Neuron (in vitro differentiated cells): ENCODE results near the gene HS1BP3.

Source experiments
- H2AFZ ChIP-seq: one replicate; pipeline ENCODE4 v1.6.1; 2013; ENCODE audit warnings: low read depth, mild to moderate bottlenecking, inconsistent platforms, low read length, moderate library complexity
- H3K27me3 ChIP-seq: one replicate; pipeline ENCODE4 v1.6.1; 2013; ENCODE audit warnings: low read length; ENCODE audit not compliant: insufficient read depth
- H3K36me3 ChIP-seq: one replicate; pipeline ENCODE4 v1.6.1; 2013; ENCODE audit warnings: low read length; ENCODE audit not compliant: insufficient read depth
- H3K4me1 ChIP-seq: one replicate; pipeline ENCODE4 v1.6.1; 2013; ENCODE audit warnings: low read length; ENCODE audit not compliant: insufficient read depth
- H3K4me3 ChIP-seq: 2 replicates; pipeline ENCODE4 v1.5.1; 2013; ENCODE audit warnings: mild to moderate bottlenecking, low read length, moderate library complexity
- H3K9me3 ChIP-seq: one replicate; pipeline ENCODE4 v1.6.1; 2013; ENCODE audit warnings: low read length

HS1BP3 gene

GRCh38 chr2:20617892-20618467 lies 32.9 kb downstream of the HS1BP3 start:
- H3K4me3 ChIP-seq, result no peak overlapping the region
- H3K27me3 ChIP-seq, result no peaks in the 10 kb centered on the region
- H3K9me3 ChIP-seq, result no peaks in the 10 kb centered on the region
- H3K36me3 ChIP-seq, result peaks cover 3% of the 10 kb centered on the region
- H2AFZ ChIP-seq, result no peak overlapping the region
- peaks cover 4% of the 10 kb centered on the region for H3K4me1 ChIP-seq

- Histone ChIP-seq H3K27me3 (no peaks in the 10 kb centered on the region), H2AFZ (no peak overlapping the region), H3K4me3 (no peak overlapping the region), H3K4me1 (peaks cover 4% of the 10 kb centered on the region), H3K9me3 (no peaks in the 10 kb centered on the region), H3K36me3 (peaks cover 3% of the 10 kb centered on the region)
These were observed 33.8 kb downstream of the HS1BP3 start for GRCh38 chr2:20617081-20617575.

- H3K4me3 ChIP-seq, result no peak overlapping the region
- no peak overlapping the region for H2AFZ ChIP-seq
- H3K36me3 ChIP-seq, result peaks cover 3% of the 10 kb centered on the region
- H3K27me3 ChIP-seq, result no peaks in the 10 kb centered on the region
- H3K9me3 ChIP-seq, result no peaks in the 10 kb centered on the region
- peaks cover 4% of the 10 kb centered on the region for H3K4me1 ChIP-seq
These were observed 34.5 kb downstream of the HS1BP3 start for GRCh38 chr2:20616341-20616871.

- H3K4me1 ChIP-seq, result peaks cover 4% of the 10 kb centered on the region
These were observed 35.2 kb downstream of the HS1BP3 start for GRCh38 chr2:20615466-20616241.

DNA sequence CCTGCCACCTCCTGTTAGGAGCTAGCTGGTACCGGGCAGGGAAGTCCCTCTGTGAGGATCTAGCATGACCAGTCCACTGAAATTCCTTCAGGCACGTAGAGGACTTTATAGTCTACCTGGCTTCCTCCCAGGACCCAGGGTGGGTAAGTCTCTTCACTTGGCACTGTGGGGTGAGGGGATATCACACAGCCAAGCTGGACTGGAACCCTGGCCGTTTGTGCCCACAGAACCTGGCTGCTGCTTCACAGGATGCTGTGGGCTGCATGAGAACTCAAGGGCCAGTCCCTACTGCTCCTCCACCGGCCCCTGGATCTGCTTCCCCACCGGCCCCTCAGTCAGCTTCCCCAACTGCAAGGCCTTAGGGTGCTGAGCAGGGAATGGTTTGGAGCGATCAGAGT lies 35.8 kb downstream of the HS1BP3 start:
- Histone ChIP-seq H3K27me3 (no peaks in the 10 kb centered on the region), H3K9me3 (no peaks in the 10 kb centered on the region), H2AFZ (no peak overlapping the region), H3K4me1 (peaks cover 4% of the 10 kb centered on the region), H3K4me3 (no peak overlapping the region), H3K36me3 (peaks cover under 1% of the 10 kb centered on the region)

More at GRCh38 chr2:20615466-20616241, 35.2 kb downstream of the HS1BP3 start:
- H3K9me3 ChIP-seq, result no peaks in the 10 kb centered on the region
- no peaks in the 10 kb centered on the region for H3K27me3 ChIP-seq
- peaks cover 3% of the 10 kb centered on the region for H3K36me3 ChIP-seq
- H3K4me3 ChIP-seq, result no peak overlapping the region
- no peak overlapping the region for H2AFZ ChIP-seq

GRCh38 chr2:20614201-20615067 lies 36.5 kb downstream of the HS1BP3 start:
- Histone ChIP-seq H3K4me1 (peaks cover 4% of the 10 kb centered on the region), H3K9me3 (no peaks in the 10 kb centered on the region), H3K4me3 (no peak overlapping the region), H3K27me3 (no peaks in the 10 kb centered on the region), H3K36me3 (no peaks in the 10 kb centered on the region), H2AFZ (no peak overlapping the region)

GRCh38 chr2:20612925-20613916 lies 37.7 kb downstream of the HS1BP3 start:
- Histone ChIP-seq H3K4me1 (peaks cover 4% of the 10 kb centered on the region), H3K27me3 (no peaks in the 10 kb centered on the region), H3K9me3 (peaks cover 1% of the 10 kb centered on the region), H2AFZ (no peak overlapping the region), H3K36me3 (no peaks in the 10 kb centered on the region), H3K4me3 (no peak overlapping the region)

DNA sequence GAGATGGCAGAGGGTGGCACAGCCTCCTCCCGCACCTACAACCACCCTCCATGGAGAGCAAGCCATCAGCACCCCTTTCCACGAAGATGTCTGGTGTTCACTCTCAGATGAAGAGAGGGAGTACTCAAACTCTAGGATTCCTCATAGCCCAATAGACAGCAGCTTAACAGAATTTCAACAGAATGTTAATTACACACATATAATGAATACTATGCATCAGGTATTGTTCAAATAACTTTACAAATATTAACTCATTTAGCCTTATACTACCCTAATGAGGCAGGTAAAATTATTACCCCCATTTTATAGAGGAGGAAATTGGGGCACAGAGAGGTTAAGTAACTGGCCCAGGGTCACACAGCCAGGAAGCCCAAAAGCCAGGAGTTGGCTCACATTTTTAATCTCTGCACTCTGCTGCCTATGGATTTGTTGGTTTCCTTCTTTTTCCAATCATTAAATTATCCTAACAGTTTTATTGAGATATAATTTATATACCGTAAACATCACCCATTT lies 39.0 kb downstream of the HS1BP3 start:
- H3K9me3 ChIP-seq, result peaks cover 5% of the 10 kb centered on the region
- H3K4me3 ChIP-seq, result no peak overlapping the region
- peaks cover 4% of the 10 kb centered on the region for H3K4me1 ChIP-seq
- no peaks in the 10 kb centered on the region for H3K36me3 ChIP-seq
- no peaks in the 10 kb centered on the region for H3K27me3 ChIP-seq
- no peak overlapping the region for H2AFZ ChIP-seq

DNA sequence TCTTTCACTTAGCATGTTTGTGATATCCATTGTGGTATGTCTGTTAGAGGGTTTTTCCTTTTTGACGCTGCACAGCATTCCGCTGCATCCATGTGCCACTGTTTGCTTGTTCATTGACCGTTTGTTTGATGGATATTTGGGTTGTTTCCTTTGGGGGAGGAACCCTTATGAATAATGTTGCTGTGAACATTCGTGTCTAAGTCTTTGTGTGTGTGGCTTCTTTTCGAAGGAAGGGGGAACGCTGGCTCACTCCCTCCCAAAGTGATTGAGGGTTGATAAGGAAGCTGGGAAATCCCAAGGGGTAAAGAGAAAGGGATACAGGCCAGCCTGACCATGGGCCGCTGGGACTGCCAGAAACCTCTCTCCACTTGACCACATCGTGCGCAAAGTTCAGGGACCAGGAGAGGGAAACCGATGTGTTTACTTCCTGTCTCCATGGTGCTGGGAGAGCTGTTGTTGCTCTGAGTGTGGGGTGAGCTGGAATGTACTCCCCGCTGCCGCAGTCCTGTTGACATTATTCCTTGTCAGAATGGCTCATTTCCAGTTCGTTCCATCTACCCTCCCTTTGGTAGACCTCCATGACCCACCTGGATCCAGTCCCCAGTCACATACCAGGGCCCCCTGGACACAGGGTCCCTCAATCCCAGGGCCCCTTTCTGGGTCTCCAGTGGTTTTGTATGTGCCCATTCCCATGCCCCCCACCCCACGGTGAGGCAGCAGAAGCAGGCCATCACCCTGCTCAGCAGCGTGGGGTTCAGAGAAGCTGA lies 39.6 kb downstream of the HS1BP3 start:
- Histone ChIP-seq H3K9me3 (peaks cover 5% of the 10 kb centered on the region), H3K4me1 (peaks cover 4% of the 10 kb centered on the region), H3K36me3 (no peaks in the 10 kb centered on the region), H2AFZ (no peak overlapping the region), H3K27me3 (no peaks in the 10 kb centered on the region), H3K4me3 (no peak overlapping the region)

GRCh38 chr2:20609995-20610357 lies 40.9 kb downstream of the HS1BP3 start:
- Histone ChIP-seq H3K4me1 (peaks cover 4% of the 10 kb centered on the region), H3K27me3 (no peaks in the 10 kb centered on the region), H3K9me3 (peaks cover 5% of the 10 kb centered on the region), H3K4me3 (no peak overlapping the region), H2AFZ (no peak overlapping the region), H3K36me3 (no peaks in the 10 kb centered on the region)

GRCh38 chr2:20609349-20609994 lies 41.4 kb downstream of the HS1BP3 start:
- Histone ChIP-seq H3K9me3 (peaks cover 5% of the 10 kb centered on the region), H2AFZ (no peak overlapping the region), H3K36me3 (no peaks in the 10 kb centered on the region), H3K27me3 (no peaks in the 10 kb centered on the region), H3K4me1 (no peaks in the 10 kb centered on the region), H3K4me3 (no peak overlapping the region)
